Loucy (cell line): Measurements from ENCODE around the gene PSAPL1.

Source experiments
- H2AFZ ChIP-seq: fragments of 200-600 bp; sonication (generic); 2 replicates; pipeline ENCODE4 v1.6.0; 2016; ENCODE audit warnings: antibody characterized with exemption, mild to moderate bottlenecking, low read length, moderate library complexity
- H3F3A ChIP-seq: fragments of 200-600 bp; 2 replicates; pipeline ENCODE4 v1.6.0; 2016; ENCODE audit warnings: antibody characterized with exemption, low read depth, mild to moderate bottlenecking
- H3K27me3 ChIP-seq: fragments of 200-600 bp; sonication (generic); 2 replicates; pipeline ENCODE4 v1.6.1; 2014; ENCODE audit warnings: low read length, mild to moderate bottlenecking; ENCODE audit not compliant: insufficient read depth, poor library complexity, severe bottlenecking
- H3K36me3 ChIP-seq: fragments of 200-600 bp; sonication (generic); 2 replicates; pipeline ENCODE4 v1.6.1; 2016; ENCODE audit warnings: low read length; ENCODE audit not compliant: insufficient read depth
- H3K4me1 ChIP-seq: fragments of 200-600 bp; sonication (generic); 2 replicates; pipeline ENCODE4 v1.5.1; 2014; ENCODE audit warnings: low read length, mild to moderate bottlenecking; ENCODE audit not compliant: insufficient read depth, poor library complexity, severe bottlenecking
- H3K4me2 ChIP-seq: fragments of 200-600 bp; sonication (generic); 2 replicates; pipeline ENCODE4 v1.6.0; 2014; ENCODE audit warnings: antibody characterized with exemption, low read length, low read depth, mild to moderate bottlenecking; ENCODE audit not compliant: poor library complexity, severe bottlenecking
- H3K4me3 ChIP-seq: fragments of 200-600 bp; sonication (generic); 2 replicates; pipeline ENCODE4 v1.5.1; 2014; ENCODE audit warnings: low read length, mild to moderate bottlenecking, mixed read lengths; ENCODE audit not compliant: poor library complexity, severe bottlenecking
- H3K79me2 ChIP-seq: fragments of 200-600 bp; sonication (generic); 2 replicates; pipeline ENCODE4 v1.6.1; 2014; ENCODE audit warnings: low read length; ENCODE audit not compliant: insufficient read depth
- H3K9ac ChIP-seq: fragments of 200-600 bp; sonication (generic); 2 replicates; pipeline ENCODE4 v1.6.0; 2014; ENCODE audit warnings: mild to moderate bottlenecking, low read depth, low read length, moderate library complexity; ENCODE audit not compliant: poor library complexity, severe bottlenecking
- H3K9me2 ChIP-seq: fragments of 200-600 bp; sonication (generic); replicated peaks from 2 replicates; pipeline ENCODE4 v1.6.1; 2016; ENCODE audit warnings: low read depth, low read length, mixed read lengths
- H3K9me3 ChIP-seq: fragments of 200-600 bp; sonication (generic); 2 replicates; pipeline ENCODE4 v1.6.1; 2014; ENCODE audit warnings: mild to moderate bottlenecking, antibody characterized with exemption, low read length, low read depth; ENCODE audit not compliant: insufficient read depth
- H4K20me1 ChIP-seq: fragments of 200-600 bp; sonication (generic); 2 replicates; pipeline ENCODE4 v1.6.0; 2014; ENCODE audit warnings: antibody characterized with exemption, low read length, mild to moderate bottlenecking; ENCODE audit not compliant: insufficient read depth, poor library complexity, severe bottlenecking
- EZH2phosphoT487 ChIP-seq: fragments of 200-600 bp; IDR thresholded peaks from 2 replicates; pipeline ENCODE4 v1.6.1; 2018; ENCODE audit warnings: antibody characterized with exemption, mild to moderate bottlenecking, moderate library complexity, borderline replicate concordance
- TF ChIP-seq, protein P1 (sequence below): fragments of 200-600 bp; sonication (generic); conservative IDR thresholded peaks from 2 replicates; pipeline ENCODE4 v1.5.1; 2014; ENCODE audit warnings: mild to moderate bottlenecking, antibody characterized with exemption, low read length

PSAPL1 gene

DNA sequence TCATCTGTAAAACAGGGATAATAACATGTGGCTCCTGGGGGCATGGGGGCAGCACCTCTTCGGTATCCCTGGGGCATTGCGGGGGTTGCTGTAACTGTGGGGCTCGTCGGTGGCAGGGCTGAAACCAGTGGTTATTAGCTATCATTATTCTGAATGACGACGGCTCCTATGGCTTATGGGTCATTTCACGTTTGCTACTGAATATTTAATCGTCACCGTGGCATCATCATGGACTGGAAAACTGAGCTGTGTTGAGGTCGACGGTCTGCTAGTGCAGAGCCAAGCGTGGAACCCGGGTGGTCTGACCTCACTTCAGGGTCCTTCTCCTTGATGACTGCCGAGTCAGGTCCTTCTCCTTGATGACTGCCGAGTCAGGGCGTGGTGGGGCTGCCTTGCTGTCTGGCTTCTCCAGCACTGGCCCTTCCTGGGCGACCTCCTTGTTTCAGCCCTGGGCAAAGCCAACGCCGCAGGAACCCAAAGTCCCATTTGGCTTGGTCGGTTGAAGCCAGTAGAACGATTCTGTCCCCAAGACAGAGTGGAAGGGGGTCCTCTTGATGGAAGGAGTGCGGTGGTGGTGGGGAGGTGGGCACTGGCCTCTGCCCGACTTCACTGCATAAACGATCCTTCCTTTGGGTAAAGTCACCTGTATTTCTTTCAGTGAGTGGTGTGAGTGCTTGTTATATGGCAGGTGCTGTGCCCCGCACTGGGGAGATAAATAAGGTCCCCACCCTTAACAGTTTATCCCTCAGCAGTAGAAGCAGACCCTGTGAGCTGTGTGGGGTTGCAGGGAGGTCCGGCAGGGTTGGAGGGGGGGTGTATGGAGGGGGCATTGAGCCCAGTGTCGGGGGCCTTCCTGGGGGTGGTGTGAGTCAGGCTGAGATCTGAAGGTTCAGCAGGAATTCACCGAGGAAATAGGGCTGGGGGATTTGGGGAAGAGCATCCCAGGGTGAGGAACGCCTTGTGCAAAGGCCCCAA is 40.8 kb downstream of the PSAPL1 start:
- Histone ChIP-seq H3K4me2 (no peak overlapping the region), H3K9me2 (no peaks in the 10 kb centered on the region), H2AFZ (no peak overlapping the region), H3K9me3 (peaks cover 10% of the 10 kb centered on the region; the same call in 1 of the 2 replicates), H3K4me1 (no peaks in the 10 kb centered on the region), H3F3A (no peaks in the 10 kb centered on the region), H3K27me3 (no peaks in the 10 kb centered on the region), H3K4me3 (no peak overlapping the region), H4K20me1 (no peaks in the 10 kb centered on the region), H3K36me3 (no peaks in the 10 kb centered on the region), H3K79me2 (no peaks in the 10 kb centered on the region), H3K9ac (no peak overlapping the region)
- TF ChIP-seq, protein P1, sequence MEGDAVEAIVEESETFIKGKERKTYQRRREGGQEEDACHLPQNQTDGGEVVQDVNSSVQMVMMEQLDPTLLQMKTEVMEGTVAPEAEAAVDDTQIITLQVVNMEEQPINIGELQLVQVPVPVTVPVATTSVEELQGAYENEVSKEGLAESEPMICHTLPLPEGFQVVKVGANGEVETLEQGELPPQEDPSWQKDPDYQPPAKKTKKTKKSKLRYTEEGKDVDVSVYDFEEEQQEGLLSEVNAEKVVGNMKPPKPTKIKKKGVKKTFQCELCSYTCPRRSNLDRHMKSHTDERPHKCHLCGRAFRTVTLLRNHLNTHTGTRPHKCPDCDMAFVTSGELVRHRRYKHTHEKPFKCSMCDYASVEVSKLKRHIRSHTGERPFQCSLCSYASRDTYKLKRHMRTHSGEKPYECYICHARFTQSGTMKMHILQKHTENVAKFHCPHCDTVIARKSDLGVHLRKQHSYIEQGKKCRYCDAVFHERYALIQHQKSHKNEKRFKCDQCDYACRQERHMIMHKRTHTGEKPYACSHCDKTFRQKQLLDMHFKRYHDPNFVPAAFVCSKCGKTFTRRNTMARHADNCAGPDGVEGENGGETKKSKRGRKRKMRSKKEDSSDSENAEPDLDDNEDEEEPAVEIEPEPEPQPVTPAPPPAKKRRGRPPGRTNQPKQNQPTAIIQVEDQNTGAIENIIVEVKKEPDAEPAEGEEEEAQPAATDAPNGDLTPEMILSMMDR, result no peak
- TF ChIP-seq EZH2phosphoT487, result no peak

DNA sequence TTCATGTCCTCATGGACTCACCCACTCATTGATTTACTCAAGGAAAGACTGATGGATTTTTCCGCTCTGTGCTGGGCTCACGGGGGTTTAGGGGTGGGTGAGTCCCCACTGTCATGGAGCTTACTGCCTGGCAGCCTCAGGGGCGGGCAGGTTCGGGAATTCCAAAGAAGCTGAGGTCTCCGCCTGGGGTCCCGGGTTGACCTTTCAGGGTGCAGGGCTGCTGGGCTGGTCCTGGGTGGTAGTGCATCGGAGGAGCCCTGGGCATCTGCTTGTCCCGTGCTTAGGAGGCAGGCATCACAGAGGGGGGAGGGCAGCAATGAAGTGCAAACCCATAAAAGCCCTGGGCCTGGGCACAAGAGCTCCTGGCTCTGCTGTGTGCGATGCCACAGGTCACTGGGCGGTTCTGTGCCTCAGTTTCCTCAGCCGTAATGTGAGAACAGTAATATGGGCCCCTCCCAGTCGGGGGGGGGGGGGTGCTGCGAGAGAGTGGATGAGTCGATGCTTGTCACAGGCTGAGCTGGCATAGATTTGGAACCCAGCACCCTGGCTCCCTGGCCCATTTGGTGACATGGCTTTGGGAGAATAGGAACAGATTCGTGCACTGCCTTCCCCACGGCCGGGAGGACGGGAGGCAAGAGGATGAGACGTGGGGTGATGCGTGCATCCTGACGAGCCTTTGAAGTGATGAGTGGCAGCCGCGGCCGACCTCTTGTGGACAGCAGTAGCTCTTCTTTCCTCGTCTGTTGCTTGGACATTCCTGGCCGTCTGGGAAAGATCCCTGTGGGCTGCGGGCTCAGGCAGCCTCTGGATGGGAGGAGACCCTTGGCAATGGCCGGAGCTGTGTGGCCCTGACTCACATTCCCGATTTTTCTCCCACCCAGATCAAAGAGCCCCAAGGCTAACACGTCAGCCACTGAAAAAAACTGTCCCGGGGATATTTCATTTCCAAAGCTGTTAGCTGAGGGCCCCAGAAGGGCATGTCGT is 42.0 kb downstream of the PSAPL1 start:
- peaks cover 18% of the 10 kb centered on the region; the same call in 1 of the 2 replicates for H3K9me3 ChIP-seq
- TF ChIP-seq EZH2phosphoT487, result no peak
- TF ChIP-seq, protein P1, result no peak
- H3K79me2 ChIP-seq, result no peaks in the 10 kb centered on the region
- no peaks in the 10 kb centered on the region for H3F3A ChIP-seq
- H3K4me2 ChIP-seq, result no peak overlapping the region
- no peaks in the 10 kb centered on the region for H3K4me1 ChIP-seq
- H3K4me3 ChIP-seq, result no peak overlapping the region
- H3K9ac ChIP-seq, result no peak overlapping the region
- no peaks in the 10 kb centered on the region for H3K27me3 ChIP-seq
- no peaks in the 10 kb centered on the region for H3K9me2 ChIP-seq
- no peaks in the 10 kb centered on the region for H3K36me3 ChIP-seq
- no peak overlapping the region for H2AFZ ChIP-seq
- H4K20me1 ChIP-seq, result no peaks in the 10 kb centered on the region

DNA sequence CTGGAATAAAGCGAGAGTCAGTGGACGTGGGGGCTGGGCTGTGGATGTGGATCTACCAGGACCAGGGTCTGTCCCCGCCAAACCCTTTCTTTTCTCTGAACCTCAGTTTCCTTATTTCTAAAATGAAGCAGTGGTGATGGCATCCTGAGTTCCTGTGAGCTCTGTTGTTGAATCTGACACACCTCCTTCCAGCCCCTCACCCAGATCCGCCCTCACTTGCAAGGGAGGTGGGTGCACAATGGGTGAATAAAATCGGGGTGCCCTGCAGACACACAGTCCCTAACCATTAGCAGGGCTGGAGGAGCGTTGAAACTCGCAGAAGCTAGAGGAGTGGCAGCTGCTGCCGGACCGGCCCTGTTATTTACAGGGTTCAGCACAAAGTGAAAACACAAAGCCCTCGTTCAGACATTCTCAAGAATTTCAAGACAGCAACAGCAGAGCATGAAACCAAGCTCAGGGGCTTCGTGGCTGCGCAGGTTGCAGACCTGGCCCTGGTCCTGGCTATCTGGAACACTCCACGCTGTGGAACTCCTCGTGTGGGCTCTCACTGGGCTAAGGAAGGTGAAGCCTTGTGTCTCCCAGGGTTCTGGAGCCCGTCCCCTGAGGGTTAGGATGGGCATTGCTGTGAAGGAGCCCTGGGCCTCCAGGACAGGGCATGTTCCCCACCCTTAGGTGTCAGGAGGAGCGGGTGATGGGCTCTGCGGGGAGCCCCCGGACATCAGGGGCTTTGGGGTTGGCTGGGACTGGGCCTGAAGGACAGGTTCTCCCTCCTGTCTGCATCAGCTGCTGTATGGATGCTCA is 42.9 kb downstream of the PSAPL1 start:
- Histone ChIP-seq H3K9me2 (no peaks in the 10 kb centered on the region), H3K4me1 (no peaks in the 10 kb centered on the region), H2AFZ (no peak overlapping the region), H3K79me2 (no peaks in the 10 kb centered on the region), H3K4me2 (no peak overlapping the region), H3K36me3 (no peaks in the 10 kb centered on the region), H3F3A (no peaks in the 10 kb centered on the region), H3K9me3 (peaks cover 18% of the 10 kb centered on the region; the same call in 1 of the 2 replicates), H3K27me3 (no peaks in the 10 kb centered on the region), H3K9ac (no peak overlapping the region), H3K4me3 (no peak overlapping the region), H4K20me1 (no peaks in the 10 kb centered on the region)
- TF ChIP-seq EZH2phosphoT487, result no peak
- TF ChIP-seq, protein P1, result no peak
